Measurements from ENCODE around the gene PRDM16. TPM values are rescaled to one million over a fixed set of nuclear protein-coding genes. Genes with fewer than 3 reads are reported as not detected.
A peak's percentile ranks its signal among the peaks of the same experiment; 100 is the strongest.

The PRDM16 gene
- total RNA-seq, 4 donors from 2014 or later = 15.7 to 54.3 (median 27.6) TPM

DNA sequence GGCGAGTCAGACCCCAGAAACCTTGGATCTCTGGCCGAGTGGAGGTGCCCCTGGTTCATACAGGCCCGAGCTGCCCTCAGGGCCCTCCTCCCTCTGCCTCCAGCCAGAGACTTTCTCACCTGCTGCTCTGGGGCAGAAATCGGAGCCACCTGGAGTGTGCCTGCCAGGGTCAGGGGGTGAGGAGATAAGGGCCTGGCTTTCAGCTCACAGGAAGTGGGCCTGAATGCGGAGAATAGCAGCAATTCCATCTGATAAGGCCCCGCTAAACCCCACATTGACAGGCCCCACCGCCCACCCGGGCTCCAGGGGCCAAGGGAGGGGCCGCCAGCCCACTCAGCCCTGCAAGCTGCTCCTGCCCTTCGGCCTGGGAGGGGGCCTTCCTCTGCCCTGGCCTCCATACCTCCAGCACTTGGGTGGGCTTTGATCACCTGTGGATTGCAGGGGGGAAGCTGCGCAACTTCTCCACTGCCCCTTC is 261.8 kb downstream of the PRDM16 start:
- no peak for TF ChIP-seq POLR2A (IDR thresholded peaks at IDR 0.05)
- TF ChIP-seq, protein P1, sequence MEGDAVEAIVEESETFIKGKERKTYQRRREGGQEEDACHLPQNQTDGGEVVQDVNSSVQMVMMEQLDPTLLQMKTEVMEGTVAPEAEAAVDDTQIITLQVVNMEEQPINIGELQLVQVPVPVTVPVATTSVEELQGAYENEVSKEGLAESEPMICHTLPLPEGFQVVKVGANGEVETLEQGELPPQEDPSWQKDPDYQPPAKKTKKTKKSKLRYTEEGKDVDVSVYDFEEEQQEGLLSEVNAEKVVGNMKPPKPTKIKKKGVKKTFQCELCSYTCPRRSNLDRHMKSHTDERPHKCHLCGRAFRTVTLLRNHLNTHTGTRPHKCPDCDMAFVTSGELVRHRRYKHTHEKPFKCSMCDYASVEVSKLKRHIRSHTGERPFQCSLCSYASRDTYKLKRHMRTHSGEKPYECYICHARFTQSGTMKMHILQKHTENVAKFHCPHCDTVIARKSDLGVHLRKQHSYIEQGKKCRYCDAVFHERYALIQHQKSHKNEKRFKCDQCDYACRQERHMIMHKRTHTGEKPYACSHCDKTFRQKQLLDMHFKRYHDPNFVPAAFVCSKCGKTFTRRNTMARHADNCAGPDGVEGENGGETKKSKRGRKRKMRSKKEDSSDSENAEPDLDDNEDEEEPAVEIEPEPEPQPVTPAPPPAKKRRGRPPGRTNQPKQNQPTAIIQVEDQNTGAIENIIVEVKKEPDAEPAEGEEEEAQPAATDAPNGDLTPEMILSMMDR (IDR thresholded peaks at IDR 0.05) = no peak
- no peaks in the 10 kb centered on the region for H3K9me3 ChIP-seq
- H3K4me3 ChIP-seq (replicated peaks in 1 of 3) = no peak overlapping the region
- WGBS, 2 donors = 77 to 80% methylated on average over 1 to 9 of the region's 11 CpGs
- intact Hi-C loops (cut with DNase I) = no loop called here
- DNase-seq = no peak
- peak overlapping the region in 2 of 3 donors; percentile 17 to 66 for H3K27ac ChIP-seq
- no peaks in the 10 kb centered on the region for H3K36me3 ChIP-seq
- peaks cover 34 to 68% of the 10 kb centered on the region in 2 donors for H3K4me1 ChIP-seq
- no peaks in the 10 kb centered on the region for H3K27me3 ChIP-seq

DNA sequence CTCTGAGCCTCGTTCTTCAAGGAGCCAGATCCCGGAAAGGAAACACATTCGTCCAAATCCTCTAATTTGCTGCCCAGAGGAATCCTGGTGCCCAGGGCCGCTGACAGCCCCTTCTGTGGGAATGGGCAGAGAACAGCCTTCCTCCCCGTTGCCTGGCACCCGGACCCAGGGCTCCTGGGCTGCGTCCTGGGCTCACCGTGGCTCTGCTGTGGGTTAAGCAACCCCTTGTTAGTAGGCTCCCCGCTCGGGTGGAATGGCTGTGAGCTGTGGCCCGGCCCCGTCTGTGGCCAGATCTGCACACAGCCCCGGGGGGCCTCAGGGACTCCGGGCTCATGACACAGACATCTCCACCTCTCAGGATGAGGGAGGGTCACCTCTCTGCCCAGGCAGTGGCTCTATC is 262.6 kb downstream of the PRDM16 start:
- no peaks in the 10 kb centered on the region for H3K9me3 ChIP-seq
- no peak for DNase-seq
- no peak overlapping the region for H3K27ac ChIP-seq
- no peaks in the 10 kb centered on the region for H3K36me3 ChIP-seq
- intact Hi-C loops (cut with DNase I) = no loop called here
- TF ChIP-seq, protein P1 (IDR thresholded peaks at IDR 0.05) = no peak
- TF ChIP-seq POLR2A (IDR thresholded peaks at IDR 0.05) = no peak
- WGBS, 2 donors = 87 to 88% methylated on average over 8 to 14 of the region's 14 CpGs
- no peak overlapping the region for H3K4me3 ChIP-seq (replicated peaks in 1 of 3)
- no peaks in the 10 kb centered on the region for H3K27me3 ChIP-seq
- H3K4me1 ChIP-seq = peaks cover 34 to 67% of the 10 kb centered on the region in 2 donors

DNA sequence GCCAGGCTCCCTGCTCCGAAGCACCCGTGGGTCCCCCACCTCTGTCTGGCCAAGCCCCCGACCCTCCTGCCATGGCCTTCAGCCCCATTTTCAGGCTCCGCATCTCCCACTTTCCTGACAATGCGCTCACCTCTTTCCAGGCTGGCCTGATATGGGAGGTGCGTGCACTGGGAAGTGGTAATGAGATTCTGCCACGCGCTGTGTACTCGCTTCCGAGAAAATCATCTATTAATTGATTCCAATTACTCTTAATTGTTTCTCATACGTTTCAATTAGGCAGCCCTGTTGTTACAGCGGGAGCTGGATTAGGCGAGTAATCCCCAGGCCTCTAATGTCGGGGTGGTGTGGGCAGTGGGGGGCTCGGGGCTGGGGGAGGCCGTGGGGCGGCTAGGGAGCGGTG is 263.0 kb downstream of the PRDM16 start:
- H3K27ac ChIP-seq = no peak overlapping the region
- H3K4me1 ChIP-seq = peaks cover 31 to 64% of the 10 kb centered on the region in 2 donors
- no peak for DNase-seq
- H3K36me3 ChIP-seq = no peaks in the 10 kb centered on the region
- TF ChIP-seq, protein P1 (IDR thresholded peaks at IDR 0.05) = no peak
- TF ChIP-seq POLR2A (IDR thresholded peaks at IDR 0.05) = no peak
- no peaks in the 10 kb centered on the region for H3K9me3 ChIP-seq
- no peak overlapping the region for H3K4me3 ChIP-seq (replicated peaks in 1 of 3)
- intact Hi-C loops (cut with DNase I) = no loop called here
- WGBS, 2 donors = 89 to 90% methylated on average over 18 of the region's 18 CpGs
- H3K27me3 ChIP-seq = no peaks in the 10 kb centered on the region

DNA sequence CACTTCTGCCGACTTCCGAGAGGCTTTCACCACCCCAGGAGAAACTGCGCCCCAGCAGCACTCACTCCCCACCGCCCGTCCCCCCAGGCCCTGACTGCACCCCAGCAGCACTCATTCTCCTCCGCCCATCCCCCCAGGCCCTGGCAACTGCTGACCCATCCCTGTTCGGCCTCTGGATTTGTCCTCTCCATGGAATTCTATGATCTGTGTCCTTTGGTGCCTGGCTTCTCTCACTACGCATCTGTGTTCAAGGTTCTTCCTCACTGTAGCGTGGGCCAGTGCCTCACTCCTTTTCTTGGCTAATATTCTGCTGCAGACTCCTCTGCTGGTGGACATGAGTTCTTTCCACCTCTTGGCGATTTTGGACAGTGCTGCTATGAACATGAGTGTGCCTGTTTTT is 263.7 kb downstream of the PRDM16 start:
- peaks cover 32 to 64% of the 10 kb centered on the region in 2 donors for H3K4me1 ChIP-seq
- H3K9me3 ChIP-seq = no peaks in the 10 kb centered on the region
- H3K36me3 ChIP-seq = no peaks in the 10 kb centered on the region
- no peak for TF ChIP-seq POLR2A (IDR thresholded peaks at IDR 0.05)
- TF ChIP-seq, protein P1 (IDR thresholded peaks at IDR 0.05) = no peak
- H3K4me3 ChIP-seq (replicated peaks in 1 of 3) = no peak overlapping the region
- WGBS, 2 donors = 91% methylated on average over 10 of the region's 10 CpGs
- DNase-seq = no peak
- peak overlapping the region in 1 of 3 donors; percentile 93 for H3K27ac ChIP-seq
- intact Hi-C loops (cut with DNase I) = no loop called here
- no peaks in the 10 kb centered on the region for H3K27me3 ChIP-seq

DNA sequence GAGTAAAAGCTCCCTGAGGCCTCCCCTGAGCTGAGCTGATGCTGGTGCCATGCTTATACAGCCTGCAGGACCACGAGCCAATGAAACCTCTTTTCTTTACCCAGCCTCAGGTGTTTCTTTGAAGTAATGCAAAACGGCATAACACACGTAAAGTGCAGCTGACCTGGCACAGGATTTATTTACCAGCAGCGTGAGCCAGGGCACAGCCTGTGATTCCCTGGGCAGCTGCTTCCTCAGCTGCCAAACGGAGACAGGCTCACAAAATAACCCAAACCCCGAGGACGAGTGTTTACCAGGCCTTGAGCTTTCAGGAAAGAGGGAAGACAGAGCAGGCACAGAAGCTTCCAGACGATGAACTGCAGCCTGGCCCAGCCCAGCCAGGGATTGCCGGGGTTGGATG is 264.9 kb downstream of the PRDM16 start:
- no peaks in the 10 kb centered on the region for H3K36me3 ChIP-seq
- H3K4me1 ChIP-seq = peaks cover 45 to 68% of the 10 kb centered on the region in 2 donors
- no peaks in the 10 kb centered on the region for H3K27me3 ChIP-seq
- H3K4me3 ChIP-seq (replicated peaks in 1 of 3) = no peak overlapping the region
- peak; percentile 72 to 81 for DNase-seq
- H3K9me3 ChIP-seq = no peaks in the 10 kb centered on the region
- WGBS, 2 donors = 42 to 48% methylated on average over 6 to 7 of the region's 9 CpGs
- TF ChIP-seq POLR2A (IDR thresholded peaks at IDR 0.05) = peak in 1 of 2 donors; percentile 14
- TF ChIP-seq, protein P1 (IDR thresholded peaks at IDR 0.05) = no peak
- peak overlapping the region; percentile 81 to 93 (median 85) for H3K27ac ChIP-seq
- intact Hi-C loops (cut with DNase I) = no loop called here

All from thyroid gland (tissue), 4 donors.